Tibial artery (tissue), 4 donors: ENCODE results near the gene HBG1.
A peak's percentile ranks its signal among the peaks of the same experiment; 100 is the strongest.
"Not testable (repeated sequence)": the region's sequence is repeated elsewhere in the genome, so short reads cannot be mapped to it uniquely, and the experiment has no call there.

ENCODE experiments used
- DNase-seq, 2 donors: peaks; one replicate each; pipeline ENCODE4 v3.0.0-alpha.2; 2019
- H3K27ac ChIP-seq, 2 donors: fragments of 200-600 bp; sonication (generic) in 1 of 2; 1 replicate in 1 of 2; 2 replicates in 1 of 2; pipeline ENCODE4 v1.5.1; 2018 to 2019; ENCODE audit warnings: mild to moderate bottlenecking in 1 of 2
- H3K27me3 ChIP-seq, 2 donors: fragments of 200-600 bp; sonication (generic) in 1 of 2; one replicate each; pipeline versions ENCODE4 v1.5.1 to v1.6.0; 2016 to 2019
- H3K36me3 ChIP-seq, 3 donors: fragments of 200-600 bp; sonication (generic) in 2 of 3; one replicate each; pipeline ENCODE4 v1.5.1; 2016 to 2019; ENCODE audit warnings: mild to moderate bottlenecking in 2 of 3
- H3K4me1 ChIP-seq, 4 donors: fragments of 200-600 bp; sonication (generic) in 2 of 4; 1 replicate in 3 of 4; 2 replicates in 1 of 4; pipeline ENCODE4 v1.5.1; 2016 to 2019
- H3K4me3 ChIP-seq, 2 donors: fragments of 200-600 bp; sonication (generic) in 1 of 2; 1 replicate in 1 of 2; 2 replicates in 1 of 2; pipeline ENCODE4 v1.5.1; 2018 to 2019; ENCODE audit warnings: mild to moderate bottlenecking in 2 of 2
- H3K9me3 ChIP-seq, 3 donors: fragments of 200-600 bp; sonication (generic) in 1 of 3; one replicate each; pipeline ENCODE4 v1.5.1; 2016 to 2019
- intact Hi-C: fragments of 100-400 bp; cut with DNase I; formaldehyde crosslinking; loops from one replicate; pipeline ENCODE4 v1.15.0; 2023; ENCODE audit warnings: low total_unique reads
- TF ChIP-seq, protein P1 (sequence below), 2 experiments: fragments of 200-600 bp in 1 of 2; fragments of 450-650 bp in 1 of 2; IDR thresholded peaks; one replicate each; pipeline ENCODE4 v1.5.1; 2017 to 2019; ENCODE audit warnings: antibody characterized with exemption in 2 of 2, mild to moderate bottlenecking in 1 of 2, moderate library complexity in 1 of 2

The HBG1 gene

DNA sequence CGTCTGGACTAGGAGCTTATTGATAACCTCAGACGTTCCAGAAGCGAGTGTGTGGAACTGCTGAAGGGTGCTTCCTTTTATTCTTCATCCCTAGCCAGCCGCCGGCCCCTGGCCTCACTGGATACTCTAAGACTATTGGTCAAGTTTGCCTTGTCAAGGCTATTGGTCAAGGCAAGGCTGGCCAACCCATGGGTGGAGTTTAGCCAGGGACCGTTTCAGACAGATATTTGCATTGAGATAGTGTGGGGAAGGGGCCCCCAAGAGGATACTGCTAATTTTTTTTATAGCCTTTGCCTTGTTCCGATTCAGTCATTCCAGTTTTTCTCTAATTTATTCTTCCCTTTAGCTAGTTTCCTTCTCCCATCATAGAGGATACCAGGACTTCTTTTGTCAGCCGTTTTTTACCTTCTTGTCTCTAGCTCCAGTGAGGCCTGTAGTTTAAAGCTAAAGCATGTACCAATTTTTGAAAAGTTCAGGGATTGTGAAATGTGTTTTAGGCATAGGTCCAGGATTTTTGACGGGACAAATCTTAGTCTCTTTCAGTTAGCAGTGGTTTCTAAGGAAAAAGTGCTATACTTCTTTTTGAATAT, at the start of gene HBG1:
Gene HBG1, minus strand, starts transcription at position 51 of the 590 bp plus-strand sequence. CDS start 53 bp downstream, outside the sequence.
- H3K4me3 ChIP-seq, H3K9me3 ChIP-seq, intact Hi-C loops: not testable (repeated sequence)

DNA sequence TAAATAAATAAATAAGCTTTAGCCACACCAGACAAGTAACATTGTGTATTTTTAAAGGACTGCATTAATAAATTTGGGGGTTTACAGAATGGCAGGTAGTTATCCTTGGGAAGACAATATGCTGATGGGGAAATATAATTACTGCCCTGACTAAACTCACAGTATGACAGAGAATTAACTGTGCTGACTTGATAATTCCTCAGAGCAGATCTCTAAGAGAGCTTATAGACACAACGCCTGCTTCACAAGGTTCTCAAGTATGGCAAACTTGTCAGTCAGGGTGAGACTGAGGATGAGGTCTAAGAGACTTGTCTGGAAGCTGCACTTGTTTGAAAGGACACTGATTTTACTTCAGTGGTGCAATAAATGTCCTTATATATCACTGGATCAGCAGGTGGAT, 48.8 kb upstream of the HBG1 start:
- TF ChIP-seq, protein P1, sequence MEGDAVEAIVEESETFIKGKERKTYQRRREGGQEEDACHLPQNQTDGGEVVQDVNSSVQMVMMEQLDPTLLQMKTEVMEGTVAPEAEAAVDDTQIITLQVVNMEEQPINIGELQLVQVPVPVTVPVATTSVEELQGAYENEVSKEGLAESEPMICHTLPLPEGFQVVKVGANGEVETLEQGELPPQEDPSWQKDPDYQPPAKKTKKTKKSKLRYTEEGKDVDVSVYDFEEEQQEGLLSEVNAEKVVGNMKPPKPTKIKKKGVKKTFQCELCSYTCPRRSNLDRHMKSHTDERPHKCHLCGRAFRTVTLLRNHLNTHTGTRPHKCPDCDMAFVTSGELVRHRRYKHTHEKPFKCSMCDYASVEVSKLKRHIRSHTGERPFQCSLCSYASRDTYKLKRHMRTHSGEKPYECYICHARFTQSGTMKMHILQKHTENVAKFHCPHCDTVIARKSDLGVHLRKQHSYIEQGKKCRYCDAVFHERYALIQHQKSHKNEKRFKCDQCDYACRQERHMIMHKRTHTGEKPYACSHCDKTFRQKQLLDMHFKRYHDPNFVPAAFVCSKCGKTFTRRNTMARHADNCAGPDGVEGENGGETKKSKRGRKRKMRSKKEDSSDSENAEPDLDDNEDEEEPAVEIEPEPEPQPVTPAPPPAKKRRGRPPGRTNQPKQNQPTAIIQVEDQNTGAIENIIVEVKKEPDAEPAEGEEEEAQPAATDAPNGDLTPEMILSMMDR (IDR thresholded peaks at IDR 0.05), result no peak
- Histone ChIP-seq H3K9me3 (no peaks in the 10 kb centered on the region), H3K27ac (no peak overlapping the region), H3K4me1 (no peaks in the 10 kb centered on the region), H3K36me3 (no peaks in the 10 kb centered on the region), H3K27me3 (no peaks in the 10 kb centered on the region), H3K4me3 (no peak overlapping the region)
- no peak for DNase-seq
- intact Hi-C loops, result no loop called here

More for the DNA sequence above, at the start of gene HBG1:
- not testable (repeated sequence) for DNase-seq, H3K27me3 ChIP-seq, H3K4me1 ChIP-seq, H3K27ac ChIP-seq, H3K36me3 ChIP-seq

DNA sequence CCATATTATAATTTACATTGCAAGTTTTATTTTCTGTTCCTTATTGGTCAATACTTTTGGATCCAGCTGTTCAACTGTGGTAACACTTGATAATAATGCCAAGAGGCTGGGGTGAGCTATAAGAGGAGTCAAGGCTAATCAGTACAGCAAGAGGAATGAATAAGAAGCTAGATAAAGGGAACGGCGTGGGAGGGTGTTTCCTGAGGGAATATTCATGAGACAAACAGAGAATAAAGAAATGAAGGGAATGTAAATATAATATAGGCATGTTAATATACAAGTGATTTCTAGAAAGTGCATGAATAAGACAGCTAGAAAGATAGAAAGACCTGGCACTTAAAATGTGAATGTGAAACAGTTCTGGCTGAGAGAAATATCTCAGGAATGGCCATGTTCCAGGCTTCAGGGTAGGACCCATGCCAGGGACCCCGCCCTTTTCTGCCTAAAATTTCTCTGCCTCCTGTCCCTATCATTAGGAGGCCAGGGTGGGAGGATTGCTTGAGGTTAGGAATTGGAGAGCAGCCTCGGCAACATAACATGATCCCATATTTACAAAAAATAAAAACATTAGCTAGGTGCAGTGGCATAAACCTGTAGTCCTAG, 48.2 kb upstream of the HBG1 start:
- intact Hi-C loops, result no loop called here
- no peaks in the 10 kb centered on the region for H3K27me3 ChIP-seq
- H3K4me3 ChIP-seq, result no peak overlapping the region
- H3K27ac ChIP-seq, result no peak overlapping the region
- no peak for DNase-seq
- no peaks in the 10 kb centered on the region for H3K36me3 ChIP-seq
- H3K9me3 ChIP-seq, result no peaks in the 10 kb centered on the region
- TF ChIP-seq, protein P1 (IDR thresholded peaks at IDR 0.05), result no peak
- H3K4me1 ChIP-seq, result no peaks in the 10 kb centered on the region

DNA sequence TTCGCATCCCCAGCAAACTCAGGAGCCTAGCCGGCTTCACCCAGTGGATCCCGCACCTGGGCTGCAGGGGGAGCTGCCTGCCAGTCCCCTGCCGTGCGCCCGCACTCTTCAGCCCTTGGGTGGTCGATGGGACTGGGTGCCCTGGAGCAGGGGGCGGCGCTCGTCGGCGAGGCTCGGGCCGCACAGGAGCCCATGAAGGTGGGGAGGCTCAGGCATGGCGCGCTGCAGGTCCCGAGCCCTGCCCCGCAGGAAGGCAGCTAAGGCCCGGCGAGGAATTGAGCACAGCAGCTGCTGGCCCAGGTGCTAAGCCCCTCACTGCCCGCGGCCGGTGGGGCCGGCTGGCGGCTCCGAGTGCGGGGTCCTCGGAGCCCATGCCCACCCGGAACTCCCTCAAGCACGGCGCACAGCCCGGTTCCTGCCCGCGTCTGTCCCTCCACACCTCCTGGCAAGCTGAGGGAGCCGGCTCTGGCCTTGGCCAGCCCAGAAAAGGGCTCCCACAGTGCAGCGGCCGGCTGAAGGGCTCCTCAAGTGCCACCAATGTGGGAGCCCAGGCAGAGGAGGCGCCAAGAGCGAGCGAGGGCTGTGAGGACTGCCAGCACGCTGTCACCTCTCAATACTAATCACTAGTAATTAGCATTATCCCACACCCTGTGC, 44.8 kb upstream of the HBG1 start:
- intact Hi-C loops, H3K27me3 ChIP-seq, H3K4me3 ChIP-seq, DNase-seq, H3K36me3 ChIP-seq, H3K4me1 ChIP-seq, H3K9me3 ChIP-seq, H3K27ac ChIP-seq: not testable (repeated sequence)

DNA sequence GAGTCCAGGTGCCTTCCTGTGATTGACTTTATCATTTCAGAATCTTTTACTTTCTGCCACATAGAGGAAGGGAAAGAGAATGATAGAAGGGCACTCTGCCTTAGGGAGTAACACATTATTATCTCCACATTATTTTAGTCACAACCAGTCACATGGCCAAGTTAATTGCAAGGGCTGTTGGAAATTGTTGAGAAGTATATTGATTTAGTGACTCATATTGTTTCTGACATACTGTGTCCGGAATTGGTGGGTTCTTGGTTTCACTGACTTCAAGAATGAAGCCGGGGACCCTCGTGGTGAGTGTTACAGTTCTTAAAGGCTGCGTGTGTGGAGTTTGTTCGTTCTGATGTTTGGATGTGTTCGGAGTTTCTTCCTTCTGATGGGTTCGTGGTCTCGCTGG, 43.4 kb upstream of the HBG1 start:
- no peak overlapping the region for H3K27ac ChIP-seq
- H3K4me3 ChIP-seq, result no peak overlapping the region
- TF ChIP-seq, protein P1 (IDR thresholded peaks at IDR 0.05), result no peak
- DNase-seq, result no peak
- no peaks in the 10 kb centered on the region for H3K36me3 ChIP-seq
- no peaks in the 10 kb centered on the region for H3K27me3 ChIP-seq
- intact Hi-C loops, result no loop called here
- no peaks in the 10 kb centered on the region for H3K4me1 ChIP-seq
- no peaks in the 10 kb centered on the region for H3K9me3 ChIP-seq

DNA sequence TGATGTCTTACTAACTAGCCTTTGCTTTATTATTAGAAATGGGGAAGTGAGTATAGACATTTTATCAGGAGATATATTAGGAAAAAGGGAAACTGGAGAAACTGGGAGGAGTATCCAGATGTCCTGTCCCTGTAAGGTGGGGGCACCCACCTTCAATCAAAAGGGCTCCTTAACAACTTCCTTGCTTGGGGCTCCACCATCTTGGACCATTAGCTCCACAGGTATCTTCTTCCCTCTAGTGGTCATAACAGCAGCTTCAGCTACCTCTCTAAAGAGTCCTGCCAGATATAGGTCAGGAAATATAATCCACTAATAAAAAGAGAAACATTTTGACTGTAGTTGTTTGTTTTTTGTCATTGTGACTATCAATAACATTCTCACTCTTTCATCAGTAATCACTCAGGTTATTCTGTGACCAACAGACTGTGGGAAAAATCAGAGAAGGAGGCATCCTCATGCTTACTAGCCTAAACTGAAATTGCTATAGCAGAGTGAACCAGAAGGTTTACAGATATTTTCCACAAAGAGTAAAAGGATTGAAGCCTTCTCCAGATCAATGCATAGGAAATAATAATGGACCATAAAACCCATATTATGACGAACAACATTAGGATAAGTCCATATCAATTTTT, 41.7 kb upstream of the HBG1 start:
- no peaks in the 10 kb centered on the region for H3K9me3 ChIP-seq
- no peak overlapping the region for H3K27ac ChIP-seq
- intact Hi-C loops, result no loop called here
- H3K4me1 ChIP-seq, result no peaks in the 10 kb centered on the region
- no peaks in the 10 kb centered on the region for H3K36me3 ChIP-seq
- no peaks in the 10 kb centered on the region for H3K27me3 ChIP-seq
- H3K4me3 ChIP-seq, result no peak overlapping the region
- TF ChIP-seq, protein P1 (IDR thresholded peaks at IDR 0.05), result peak; percentile 6 to 22
- DNase-seq, result no peak
